Ovary (tissue), 3 donors: ENCODE data around the gene TOGARAM2.

ENCODE experiments used
- CTCF ChIP-seq, 3 donors: fragments of 450-650 bp in 2 of 3; fragments of 200-600 bp in 1 of 3; IDR thresholded peaks; one replicate each; pipeline versions ENCODE4 v1.5.1 to v1.8.0; 2016 to 2022; ENCODE audit warnings: antibody characterized with exemption in 3 of 3, mild to moderate bottlenecking in 1 of 3
- EP300 ChIP-seq: sonication (generic); formaldehyde crosslinking; IDR thresholded peaks from one replicate; pipeline ENCODE4 v1.6.1; 2017; ENCODE audit warnings: antibody characterized with exemption
- donor health status: DM: no; HTN: no; CAD: no.

GRCh38 chr2:29064746-29065067 is 83.6 kb downstream of the TOGARAM2 start:
- TF ChIP-seq CTCF (IDR thresholded peaks at IDR 0.05) (no peak), EP300 (no peak)
